K562 treated with DMSO at 1 percent for 48 hours (cell line): ENCODE data around the gene SAFB2. TPM values are rescaled to one million over a fixed set of nuclear protein-coding genes. Genes with fewer than 3 reads are reported as not detected.

ENCODE experiments used
- total RNA-seq: library from RNA; unstranded; fragments of 300-600 nt; gene quantifications from 2 replicates; pipeline ENCODE4 v1.2.3, GENCODE V29; 2022; ENCODE audit warnings: low replicate concordance; ENCODE audit errors: extremely low read depth

SAFB2 gene
- total RNA-seq = not detected in 2 replicates

DNA sequence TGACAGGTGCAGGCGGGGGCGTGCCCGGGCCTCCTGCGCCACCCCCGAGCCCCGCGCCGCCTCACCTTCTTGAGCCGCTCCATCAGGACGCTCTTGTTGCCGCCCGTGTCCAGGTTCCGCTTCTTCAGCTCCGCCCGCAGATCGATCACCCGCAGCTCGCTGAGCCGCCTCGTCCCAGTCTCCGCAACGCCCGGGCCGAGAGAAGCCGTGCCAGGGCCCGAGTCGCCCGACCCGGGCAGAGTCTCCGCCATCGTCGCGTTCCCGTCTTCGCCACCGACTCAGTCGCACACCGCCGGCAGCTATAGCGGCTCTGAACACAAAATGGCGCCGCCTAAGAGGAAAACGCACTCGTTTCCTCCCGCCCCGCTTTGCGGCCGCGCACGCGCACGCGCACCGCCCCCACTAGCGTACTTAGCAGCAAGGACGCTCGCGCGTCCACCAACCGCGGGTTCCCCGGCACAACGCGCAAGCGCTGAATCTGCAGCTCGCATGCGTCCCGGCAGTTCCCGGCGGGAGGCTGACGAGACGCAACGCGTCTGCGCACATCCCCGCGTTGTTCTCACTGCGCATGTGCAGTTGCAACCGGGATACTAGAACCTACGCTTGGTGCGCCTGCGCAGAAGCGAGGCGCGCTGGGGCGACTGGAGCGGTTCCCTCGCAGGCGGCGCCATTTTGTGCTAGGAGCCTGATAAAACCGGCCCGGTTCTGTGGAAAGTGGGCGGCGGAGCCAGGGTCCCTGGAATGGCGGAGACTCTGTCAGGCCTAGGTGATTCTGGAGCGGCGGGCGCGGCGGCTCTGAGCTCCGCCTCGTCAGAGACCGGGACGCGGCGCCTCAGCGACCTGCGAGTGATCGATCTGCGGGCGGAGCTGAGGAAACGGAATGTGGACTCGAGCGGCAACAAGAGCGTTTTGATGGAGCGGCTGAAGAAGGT is at the start of gene SAFB2, which contains the start of gene SAFB:
TSS of gene SAFB2 (minus strand) at position 312 of the 932 bp plus-strand sequence. CDS start at position 251, 61 bp downstream.
TSS of gene SAFB (plus strand) at position 619 of the 932 bp plus-strand sequence. CDS start at position 742, 123 bp downstream.

DNA sequence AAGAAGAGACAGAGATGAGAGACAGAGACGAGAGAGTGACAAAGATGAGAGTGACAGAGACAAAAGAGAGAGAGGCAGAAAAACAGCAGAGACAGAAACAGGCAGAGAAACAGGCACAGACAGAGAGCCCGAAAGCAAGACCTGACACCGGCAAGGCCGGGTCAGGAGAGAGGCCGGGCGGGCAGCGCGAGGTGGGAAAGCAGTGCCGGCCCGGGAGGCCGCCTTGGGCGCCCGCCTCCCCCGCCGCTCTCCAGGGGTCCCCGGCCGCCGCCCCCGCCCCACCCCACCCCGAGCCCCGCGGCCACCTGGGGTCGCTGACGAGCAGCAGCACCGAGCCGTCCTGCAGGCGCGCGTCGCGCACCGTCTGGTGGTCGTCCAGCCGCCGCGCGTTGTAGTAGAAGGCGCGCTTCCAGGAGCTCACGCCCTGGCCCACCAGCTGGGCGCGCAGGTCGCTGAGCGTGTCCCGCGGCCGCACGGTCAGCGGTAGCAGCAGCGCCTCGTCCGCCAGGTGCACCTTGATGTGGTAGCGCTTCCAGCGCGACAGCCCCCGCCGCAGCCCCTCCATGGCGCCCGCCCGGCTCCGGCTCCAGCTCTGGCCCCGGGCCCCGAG is 55.1 kb downstream of the SAFB2 start, which contains the start of gene TINCR:
TSS of gene TINCR (minus strand) at position 594 of the 610 bp plus-strand sequence.

Other genes with a start within 250 kb of the SAFB2 start
- gene ZNRF4, start 167.4 kb downstream of the SAFB2 start, total RNA-seq = not detected in 2 replicates
- gene TINCR, start 54.8 kb downstream of the SAFB2 start, total RNA-seq = not detected in 2 replicates
- 177 TPM in 1 of 2 replicates, not detected in the other for gene SAFB, start 307 bp upstream of the SAFB2 start, total RNA-seq
- not detected in 2 replicates for gene MICOS13, start 57.7 kb upstream of the SAFB2 start, total RNA-seq
- gene HSD11B1L, start 58.3 kb upstream of the SAFB2 start, total RNA-seq = not detected in 2 replicates
- gene RPL36, start 67.5 kb upstream of the SAFB2 start, total RNA-seq = 2,766 TPM in 1 of 2 replicates, not detected in the other
- gene LONP1, start 97.4 kb upstream of the SAFB2 start, total RNA-seq = not detected in 2 replicates
- gene CATSPERD, start 97.9 kb upstream of the SAFB2 start, total RNA-seq = not detected in 2 replicates
- gene PRR22, start 162.0 kb upstream of the SAFB2 start, total RNA-seq = not detected in 2 replicates
- gene DUS3L, start 168.4 kb upstream of the SAFB2 start, total RNA-seq = not detected in 2 replicates
- not detected in 2 replicates for gene NRTN, start 182.3 kb upstream of the SAFB2 start, total RNA-seq
- gene FUT6, start 216.9 kb upstream of the SAFB2 start, total RNA-seq = not detected in 2 replicates
- not detected in 2 replicates for gene FUT3, start 228.7 kb upstream of the SAFB2 start, total RNA-seq
- not detected in 2 replicates for gene FUT5, start 247.8 kb upstream of the SAFB2 start, total RNA-seq